Natural killer cell (primary cell): ENCODE results near the gene SULF2. TPM values are rescaled to one million over a fixed set of nuclear protein-coding genes. Genes with fewer than 3 reads are reported as not detected.

Source experiments
- ATAC-seq, 3 donors: fragments of 150-1000 bp in 2 of 3; fragments of 200-7000 bp in 1 of 3; cut with Tn5 transposase; 1 replicate in 1 of 3; 2 replicates in 2 of 3; pipeline ENCODE4 v1.10.0; 2021; ENCODE audit warnings: mild to moderate bottlenecking in 2 of 3, moderate library complexity in 2 of 3
- DNase-seq, 2 donors: peaks; one replicate each; pipeline versions ENCODE4 v3.0.0 to v3.0.0-alpha.2; 2013 to 2021; ENCODE audit warnings: mixed read lengths in 1 of 2
- H3K27ac ChIP-seq: one replicate; pipeline ENCODE4 v1.5.1; 2013; ENCODE audit warnings: mild to moderate bottlenecking, low read length
- H3K27me3 ChIP-seq: one replicate; pipeline ENCODE4 v1.6.1; 2013; ENCODE audit warnings: low read length; ENCODE audit not compliant: control insufficient read depth, insufficient read depth
- H3K36me3 ChIP-seq: one replicate; pipeline ENCODE4 v1.6.1; 2013; ENCODE audit warnings: low read length; ENCODE audit not compliant: control insufficient read depth, insufficient read depth
- H3K4me1 ChIP-seq: one replicate; pipeline ENCODE4 v1.6.1; 2013; ENCODE audit warnings: low read length; ENCODE audit not compliant: control insufficient read depth, insufficient read depth
- H3K4me3 ChIP-seq: one replicate; pipeline ENCODE4 v1.5.1; 2013; ENCODE audit warnings: low read length
- H3K9me3 ChIP-seq: one replicate; pipeline ENCODE4 v1.6.1; 2013; ENCODE audit warnings: low read length; ENCODE audit not compliant: control insufficient read depth, insufficient read depth
- H3K27ac Mint-ChIP-seq, 2 donors: one replicate each; pipeline ENCODE4 v1.8.0; 2022; ENCODE audit warnings: mild to moderate bottlenecking in 2 of 2, mixed read lengths in 2 of 2, moderate library complexity in 1 of 2
- H3K27me3 Mint-ChIP-seq, 2 donors: one replicate each; pipeline ENCODE4 v1.8.0; 2022; ENCODE audit warnings: low read depth in 2 of 2, mixed read lengths in 2 of 2
- H3K36me3 Mint-ChIP-seq: one replicate; pipeline ENCODE4 v1.8.0; 2022; ENCODE audit warnings: mixed read lengths
- H3K4me1 Mint-ChIP-seq, 2 donors: one replicate each; pipeline ENCODE4 v1.8.0; 2022; ENCODE audit warnings: mixed read lengths in 2 of 2
- H3K4me3 Mint-ChIP-seq: one replicate; pipeline ENCODE4 v1.8.0; 2022; ENCODE audit warnings: mild to moderate bottlenecking, moderate library complexity, mixed read lengths
- H3K9me3 Mint-ChIP-seq, 2 donors: one replicate each; pipeline ENCODE4 v1.8.0; 2022; ENCODE audit warnings: mixed read lengths in 2 of 2
- CTCF ChIP-seq: fragments of 200-600 bp; IDR thresholded peaks from one replicate; pipeline ENCODE4 v1.8.0; 2022; ENCODE audit warnings: antibody characterized with exemption
- WGBS: methylation state at CpG from one replicate; pipeline ENCODE4 v1.1.7; 2013; ENCODE audit warnings: missing lambda C conversion rate; ENCODE audit not compliant: insufficient coverage; 5-methylcytosine and 5-hydroxymethylcytosine counted together
- intact Hi-C: fragments of 100-400 bp; cut with micrococcal nuclease; formaldehyde crosslinking; loops from one replicate; pipeline ENCODE4 v1.14.2; 2022
- total RNA-seq, 4 donors: library from RNA; stranded (reverse); fragments of 120-200 nt in 1 of 4; gene quantifications; one replicate each; pipeline versions ENCODE4 v1.2.3 to v1.2.4, GENCODE V29; 2013 to 2022

SULF2 gene
- total RNA-seq, 3 donors from 2014 or later (not counting 1 experiment from before 2014, with no cell fraction given): 8.1 to 48.7 (median 12.3) TPM

GRCh38 chr20:47786765-47787107 is 1.5 kb upstream of the SULF2 start:
- 11% methylated on average over 5 of the region's 6 CpGs for WGBS
- intact Hi-C loops: no loop called here
- H3K27ac Mint-ChIP-seq: no peak overlapping the region
- ATAC-seq (no peak), DNase-seq (no peak)
- H3K27me3 ChIP-seq: no peaks in the 10 kb centered on the region
- H3K9me3 Mint-ChIP-seq: no peaks in the 10 kb centered on the region
- no peak overlapping the region for H3K4me3 Mint-ChIP-seq
- H3K27ac ChIP-seq: no peak overlapping the region
- TF ChIP-seq CTCF: no peak
- H3K9me3 ChIP-seq: no peaks in the 10 kb centered on the region
- no peaks in the 10 kb centered on the region for H3K36me3 ChIP-seq
- H3K4me1 ChIP-seq: peaks cover 9% of the 10 kb centered on the region
- H3K4me1 Mint-ChIP-seq: peaks cover 0 to 4% of the 10 kb centered on the region in 2 donors
- H3K36me3 Mint-ChIP-seq: no peaks in the 10 kb centered on the region
- H3K27me3 Mint-ChIP-seq: peaks cover 47 to 55% of the 10 kb centered on the region in 2 donors
- H3K4me3 ChIP-seq: no peak overlapping the region

GRCh38 chr20:47785854-47786764 is 828 bp upstream of the SULF2 start:
- TF ChIP-seq CTCF: no peak
- ATAC-seq (peak in 1 of 3 donors; percentile 58), DNase-seq (no peak)
- no peaks in the 10 kb centered on the region for H3K9me3 Mint-ChIP-seq
- no peak overlapping the region for H3K27ac ChIP-seq
- WGBS: 1% methylated on average over 86 of the region's 86 CpGs
- intact Hi-C loops: no loop called here
- H3K4me3 ChIP-seq: peak overlapping the region; percentile 36
- no peaks in the 10 kb centered on the region for H3K36me3 ChIP-seq
- no peaks in the 10 kb centered on the region for H3K27me3 ChIP-seq
- peak overlapping the region; percentile 61 for H3K4me3 Mint-ChIP-seq
- H3K9me3 ChIP-seq: no peaks in the 10 kb centered on the region
- H3K27me3 Mint-ChIP-seq: peaks cover 43 to 53% of the 10 kb centered on the region in 2 donors
- H3K36me3 Mint-ChIP-seq: no peaks in the 10 kb centered on the region
- H3K27ac Mint-ChIP-seq: no peak overlapping the region
- H3K4me1 Mint-ChIP-seq: peaks cover 0 to 4% of the 10 kb centered on the region in 2 donors
- H3K4me1 ChIP-seq: peaks cover 9% of the 10 kb centered on the region

GRCh38 chr20:47784599-47785310 is 526 bp downstream of the SULF2 start:
- peaks cover 0 to 4% of the 10 kb centered on the region in 2 donors for H3K4me1 Mint-ChIP-seq
- DNase-seq (no peak), ATAC-seq (no peak)
- intact Hi-C loops: no loop called here
- TF ChIP-seq CTCF: no peak
- no peak overlapping the region for H3K4me3 Mint-ChIP-seq
- H3K27me3 Mint-ChIP-seq: peaks cover 39 to 42% of the 10 kb centered on the region in 2 donors
- H3K36me3 Mint-ChIP-seq: no peaks in the 10 kb centered on the region
- no peaks in the 10 kb centered on the region for H3K27me3 ChIP-seq
- H3K9me3 Mint-ChIP-seq: no peaks in the 10 kb centered on the region
- H3K27ac Mint-ChIP-seq: no peak overlapping the region
- peak overlapping the region; percentile 17 for H3K4me3 ChIP-seq
- H3K27ac ChIP-seq: no peak overlapping the region
- no peaks in the 10 kb centered on the region for H3K36me3 ChIP-seq
- 1% methylated on average over 69 of the region's 69 CpGs for WGBS
- H3K4me1 ChIP-seq: peaks cover 9% of the 10 kb centered on the region
- no peaks in the 10 kb centered on the region for H3K9me3 ChIP-seq
